Stimulated activated CD8-positive, alpha-beta memory T cell treated with anti-CD3 and anti-CD28 coated beads, Interleukin-4, amount 100 ng/mL, for 4 hours (primary cell): ENCODE data around the gene NBEA.

Experiments used
- DNase-seq, 2 donors: peaks; one replicate each; pipeline ENCODE4 v3.0.0-alpha.2; 2020; ENCODE audit warnings: low read depth in 2 of 2, low spot score in 1 of 2

The NBEA gene

DNA sequence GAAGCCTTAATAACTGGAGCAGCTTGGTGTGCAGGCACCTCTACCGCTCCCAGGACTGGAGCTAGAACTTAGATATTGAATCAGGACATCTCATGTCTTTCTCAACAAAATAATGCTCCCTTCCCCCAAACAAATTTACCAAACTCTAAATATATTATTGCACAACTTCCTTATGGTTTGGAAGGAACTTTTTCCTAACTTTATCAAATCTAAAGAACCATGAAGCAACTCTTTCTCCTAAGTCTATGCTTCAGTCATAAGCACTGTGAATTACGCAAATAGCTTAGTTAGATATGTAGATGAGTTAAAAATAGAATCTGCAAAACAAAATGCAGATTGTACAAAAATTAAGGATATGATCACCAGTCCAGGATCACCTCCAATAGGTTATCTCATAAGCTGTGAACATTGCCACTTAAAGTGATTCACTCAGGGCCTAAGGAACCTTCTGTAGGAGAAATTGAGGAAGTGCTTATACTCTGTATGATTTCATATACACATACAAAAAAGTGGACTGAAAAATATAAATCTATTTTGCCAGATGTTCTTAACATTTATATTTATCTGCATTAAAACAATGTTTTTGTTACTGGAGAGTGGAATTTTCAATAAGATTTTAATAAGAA is 554.8 kb downstream of the NBEA start:
- no peak for DNase-seq

DNA sequence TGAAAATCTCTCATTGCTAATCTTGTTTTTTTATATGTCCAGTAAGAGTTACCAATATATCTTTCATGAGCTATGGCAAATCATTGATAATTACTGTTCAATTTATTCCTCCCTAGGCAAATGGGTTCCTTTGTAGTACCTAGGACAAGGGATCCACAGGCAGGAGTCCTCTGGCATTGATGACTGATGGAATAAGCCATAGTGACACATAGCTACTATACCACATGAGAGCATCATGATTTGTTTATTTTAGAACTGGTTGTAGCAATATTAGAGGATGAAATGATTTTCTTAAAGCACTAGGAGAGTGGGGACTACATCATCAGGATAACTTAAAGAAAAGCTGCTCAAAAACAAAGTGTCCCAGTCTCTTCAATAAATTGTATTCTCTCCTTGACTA is 556.2 kb downstream of the NBEA start:
- no peak for DNase-seq

DNA sequence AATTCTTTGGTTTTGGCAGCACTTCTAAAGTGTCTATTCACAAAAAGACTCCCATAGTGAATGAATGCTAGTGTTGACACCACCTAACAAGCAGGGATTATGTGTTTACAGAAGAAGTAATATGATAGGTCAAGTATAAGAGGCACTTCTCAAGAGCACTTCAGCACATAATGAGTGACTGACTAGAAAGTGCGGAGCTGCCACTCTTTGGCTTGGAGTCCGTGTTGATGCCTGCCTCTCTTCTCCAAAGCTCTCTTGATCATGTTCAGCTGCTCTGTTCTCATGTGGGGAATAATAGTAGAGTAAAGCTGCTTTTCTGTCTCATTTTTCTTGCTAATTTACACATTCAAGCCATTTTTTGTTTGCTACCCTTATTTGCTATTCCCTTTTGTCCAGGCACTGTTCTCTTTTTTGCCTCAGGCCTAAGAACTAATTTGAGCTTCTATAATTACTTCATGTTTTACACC is 557.2 kb downstream of the NBEA start:
- no peak for DNase-seq

DNA sequence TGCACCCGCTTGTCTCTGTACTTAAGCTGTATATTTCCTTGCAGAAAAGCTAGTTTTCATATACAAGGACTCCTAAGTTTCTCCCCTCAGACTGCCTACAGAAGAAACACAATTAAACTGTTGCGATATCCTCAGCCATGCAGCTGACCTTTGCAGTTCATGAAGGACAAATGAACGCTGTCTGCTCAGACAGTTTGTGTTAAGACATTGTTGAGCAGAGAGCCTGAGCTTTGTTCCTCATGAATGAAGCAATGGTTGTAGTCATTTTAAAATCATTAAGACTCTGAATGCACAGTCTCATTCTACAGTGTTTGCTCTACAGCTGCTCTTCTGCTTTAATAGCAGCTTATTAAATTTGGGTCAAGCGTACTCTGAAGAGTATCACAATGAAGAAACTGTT is 557.6 kb downstream of the NBEA start:
- DNase-seq, result no peak

DNA sequence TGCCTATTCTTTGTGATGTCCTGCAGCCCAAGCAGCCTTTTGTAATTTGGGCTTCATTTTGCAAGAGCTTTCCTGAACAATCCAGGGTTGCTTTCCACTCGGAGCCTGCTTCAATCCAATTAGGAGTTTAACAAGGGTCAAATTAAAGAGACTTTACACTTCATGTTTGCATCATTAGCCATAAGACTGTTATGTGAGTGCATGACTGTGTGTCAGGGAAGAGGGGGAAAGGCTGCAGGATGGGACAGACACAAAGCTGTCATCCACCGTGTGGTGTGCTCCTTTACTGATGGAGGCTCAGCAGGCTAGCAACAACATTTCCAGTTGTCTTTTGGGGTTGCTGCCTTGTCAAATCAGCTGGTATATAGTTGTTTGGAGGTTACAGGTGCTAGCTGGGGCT is 558.1 kb downstream of the NBEA start:
- DNase-seq, result no peak

DNA sequence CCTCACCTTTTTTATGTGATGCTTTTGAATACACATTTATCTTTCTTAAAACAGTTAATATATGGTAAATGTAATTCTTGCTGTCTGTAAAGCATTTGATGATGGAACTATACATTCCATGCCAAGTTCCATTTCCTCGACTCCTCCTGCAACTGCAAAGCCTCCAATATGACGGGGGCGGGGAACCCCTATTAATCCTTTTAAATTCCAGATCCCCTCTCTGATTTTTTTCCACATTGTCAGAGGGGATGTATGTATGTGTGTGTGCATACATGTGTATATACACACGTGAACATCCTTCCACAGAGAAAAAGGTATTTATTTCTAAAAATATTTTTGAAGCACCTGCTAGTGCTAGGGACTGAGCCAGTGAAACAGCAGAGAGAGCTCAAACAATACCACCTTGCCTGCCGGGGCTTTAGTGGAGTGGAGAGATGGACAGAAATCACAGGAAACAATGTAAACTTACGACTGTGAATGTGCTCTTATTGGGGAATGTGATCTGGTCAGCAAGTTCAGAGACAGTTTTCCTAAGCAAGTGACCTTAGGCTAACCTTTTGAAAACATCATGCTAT is 559.7 kb downstream of the NBEA start:
- DNase-seq, result no peak

DNA sequence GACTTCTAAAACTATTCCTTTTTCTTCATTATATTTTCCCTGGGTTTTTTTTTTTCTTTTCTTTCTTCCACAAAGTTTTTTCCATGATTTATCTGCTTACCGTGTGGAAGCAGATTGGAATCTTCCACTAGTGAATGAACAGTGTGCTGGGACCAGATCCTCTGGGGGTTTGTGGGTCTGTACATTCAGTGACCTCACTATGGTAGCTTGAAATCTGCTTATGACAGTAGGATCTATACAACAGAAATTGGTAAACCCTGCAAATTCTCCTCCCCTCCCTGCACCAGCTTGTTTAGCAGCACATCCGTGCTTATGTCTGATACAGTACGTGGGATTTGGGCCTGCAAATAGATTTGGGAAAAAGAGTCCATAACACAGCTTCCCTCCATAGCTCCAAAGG is 560.4 kb downstream of the NBEA start:
- DNase-seq, result no peak

DNA sequence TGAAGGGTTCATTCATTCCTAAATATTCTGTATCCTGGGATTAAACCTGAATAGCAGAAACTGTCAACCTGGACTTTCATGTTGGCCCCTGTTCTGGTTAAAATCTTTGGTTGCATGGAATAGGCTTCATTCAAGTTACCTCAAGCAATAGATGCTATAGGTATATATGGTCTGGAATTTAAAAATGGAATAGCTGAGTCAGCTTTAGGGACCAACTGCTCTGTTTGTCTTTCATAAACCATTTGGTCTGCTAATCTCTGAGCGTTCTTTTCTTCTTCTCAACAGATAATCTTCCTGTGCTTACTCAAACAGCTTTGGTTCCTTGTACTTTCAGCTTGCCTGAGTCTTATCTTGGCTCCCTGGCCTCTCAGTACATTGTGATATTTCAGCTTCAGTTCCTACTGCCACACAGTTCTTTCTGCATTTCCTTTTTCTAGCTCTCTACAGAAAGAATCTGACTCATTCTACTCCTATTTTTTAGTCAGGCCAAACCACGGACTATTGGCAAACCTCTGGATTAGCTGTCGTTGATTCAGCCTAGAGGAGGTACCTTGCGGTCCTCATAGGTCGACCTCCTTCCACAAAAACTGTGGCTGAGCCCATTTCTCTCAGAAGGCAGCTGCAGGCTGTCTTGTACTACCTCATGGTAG is 570.3 kb downstream of the NBEA start:
- DNase-seq, result no peak

DNA sequence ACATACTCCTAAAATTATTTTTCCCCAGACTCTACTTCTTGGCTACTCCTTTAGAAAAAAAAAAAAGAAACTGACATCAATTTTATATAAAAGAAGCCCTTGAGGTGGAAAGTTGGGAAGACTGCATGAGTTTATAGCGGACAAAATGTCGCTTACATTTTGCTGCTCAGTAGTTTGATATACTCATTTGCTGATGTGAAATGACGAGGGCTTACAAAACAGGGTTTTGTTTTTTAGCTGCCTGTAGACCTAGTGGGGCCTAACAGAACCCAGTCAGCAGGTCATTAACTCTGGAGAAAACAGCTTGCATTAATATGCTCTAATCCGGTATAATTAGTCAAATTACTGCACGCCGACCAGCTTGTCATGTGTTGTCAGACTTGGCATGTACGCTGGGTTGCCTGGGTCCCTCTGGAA is 572.0 kb downstream of the NBEA start:
- DNase-seq, result no peak

DNA sequence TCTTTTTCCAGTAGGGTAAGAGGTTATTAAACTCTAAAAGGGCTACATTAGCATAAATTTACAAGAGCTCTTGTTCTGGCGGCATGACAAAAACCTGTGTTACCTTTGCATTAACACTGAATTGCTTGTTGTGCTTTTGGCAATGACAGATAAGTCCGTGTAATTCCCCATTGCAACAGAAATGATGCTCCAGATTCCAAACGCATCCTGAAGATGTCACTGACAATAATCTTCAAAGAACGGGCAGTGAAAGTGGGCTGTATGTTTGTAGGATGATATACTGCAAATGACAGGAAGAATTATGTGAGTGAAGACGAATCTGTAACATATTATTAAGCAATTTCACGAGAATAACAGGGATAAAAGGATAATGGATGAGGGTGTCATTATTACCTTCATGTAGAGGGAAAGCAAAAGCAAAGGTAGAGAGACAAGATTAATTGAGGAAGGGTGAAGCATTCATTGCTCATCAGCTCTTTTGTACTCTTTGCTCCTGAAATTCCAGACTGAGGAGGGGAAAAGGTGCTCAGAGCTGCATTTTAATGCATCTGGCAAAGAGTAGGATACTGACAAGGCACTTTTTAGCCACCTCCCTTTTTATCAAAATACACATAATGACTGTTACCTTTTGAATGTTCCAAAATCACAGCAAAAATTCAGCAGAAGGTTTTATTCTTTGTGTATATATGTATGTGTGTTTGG is 572.9 kb downstream of the NBEA start:
- DNase-seq, result no peak

DNA sequence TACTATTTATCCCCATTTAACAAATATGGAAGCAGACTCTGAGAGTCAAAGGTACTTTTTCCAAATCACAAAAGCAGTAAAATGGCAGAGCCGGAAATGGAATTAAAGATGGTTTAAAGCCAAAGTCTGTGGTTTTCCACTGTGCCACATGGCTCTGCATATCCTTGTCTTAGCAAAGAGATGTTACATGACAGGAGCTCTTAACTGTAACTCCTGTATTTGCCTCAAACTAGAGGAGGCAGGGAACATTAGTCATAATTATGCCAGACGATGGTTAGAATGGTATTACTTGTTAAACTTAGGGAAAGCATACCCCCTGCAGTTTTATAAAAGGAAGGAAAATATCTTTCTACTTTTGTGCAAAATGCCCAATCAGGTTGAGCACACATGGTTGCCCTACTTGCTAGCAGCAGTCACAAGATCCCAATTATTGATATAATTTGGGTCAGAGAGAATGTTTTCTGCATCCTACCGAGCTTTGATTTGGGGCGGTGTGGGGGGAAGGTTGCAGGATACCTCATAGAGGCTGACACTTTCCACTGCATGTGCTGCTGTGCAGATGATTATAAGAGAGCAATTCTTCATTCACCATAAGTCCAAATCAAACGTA is 576.4 kb downstream of the NBEA start:
- no peak for DNase-seq

DNA sequence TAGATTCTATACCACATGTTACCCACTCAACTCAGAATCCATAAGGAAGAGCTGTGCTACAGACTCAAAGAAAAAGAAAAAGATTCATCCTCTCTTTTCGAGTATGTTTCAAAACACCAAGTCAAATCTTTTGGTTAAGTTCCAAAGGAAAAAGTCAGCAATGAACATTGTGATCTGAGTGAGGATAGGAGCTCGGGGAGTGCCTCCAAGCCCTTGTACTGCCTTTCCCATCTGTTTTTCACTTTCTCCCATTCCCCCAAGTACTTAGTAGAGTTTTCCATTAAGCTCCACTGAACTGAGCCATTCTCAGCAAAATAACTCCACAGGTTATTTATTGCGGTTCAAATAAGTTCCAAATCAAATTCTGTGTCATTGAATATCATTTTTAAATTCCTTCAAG is 582.1 kb downstream of the NBEA start:
- DNase-seq, result no peak

DNA sequence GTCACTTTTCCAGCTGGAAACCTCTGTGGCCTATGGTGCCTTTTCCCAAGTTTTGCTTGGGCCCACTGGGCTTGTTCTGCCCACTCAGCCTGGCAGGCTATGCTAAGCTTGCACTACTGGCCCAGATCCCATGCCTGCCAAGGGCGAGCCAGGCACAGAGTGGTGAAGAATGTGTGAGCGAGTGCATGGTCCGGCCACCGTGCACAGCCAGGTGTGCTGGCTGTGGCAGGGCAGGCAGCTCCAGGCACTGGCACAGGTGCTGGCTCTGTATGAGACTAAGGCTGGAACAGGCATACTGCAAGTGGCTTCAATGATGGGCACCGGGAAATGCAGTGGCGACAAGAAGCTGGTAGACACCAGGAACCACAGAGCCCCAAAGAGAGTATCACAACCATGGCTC is 584.5 kb downstream of the NBEA start:
- DNase-seq, result no peak

DNA sequence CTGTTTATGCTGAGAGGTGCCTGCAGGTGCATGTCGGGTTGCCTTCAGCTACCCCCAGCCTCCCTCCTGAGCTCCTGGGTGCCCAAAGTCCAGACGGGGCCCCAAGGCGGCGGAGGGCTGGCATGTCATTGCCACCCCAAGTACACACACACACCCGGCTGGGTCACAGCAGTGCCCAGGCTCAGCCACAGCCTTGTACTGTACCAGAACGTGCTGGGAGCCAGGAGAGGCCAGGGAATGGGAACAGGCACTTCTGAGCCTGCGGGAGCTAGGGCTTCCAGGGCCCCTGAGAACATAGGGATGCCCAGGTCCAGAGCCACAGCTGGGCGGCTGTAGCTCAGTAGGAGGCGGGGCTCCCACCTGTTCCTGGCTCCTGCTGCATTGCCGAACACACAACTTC is 585.4 kb downstream of the NBEA start:
- no peak for DNase-seq

DNA sequence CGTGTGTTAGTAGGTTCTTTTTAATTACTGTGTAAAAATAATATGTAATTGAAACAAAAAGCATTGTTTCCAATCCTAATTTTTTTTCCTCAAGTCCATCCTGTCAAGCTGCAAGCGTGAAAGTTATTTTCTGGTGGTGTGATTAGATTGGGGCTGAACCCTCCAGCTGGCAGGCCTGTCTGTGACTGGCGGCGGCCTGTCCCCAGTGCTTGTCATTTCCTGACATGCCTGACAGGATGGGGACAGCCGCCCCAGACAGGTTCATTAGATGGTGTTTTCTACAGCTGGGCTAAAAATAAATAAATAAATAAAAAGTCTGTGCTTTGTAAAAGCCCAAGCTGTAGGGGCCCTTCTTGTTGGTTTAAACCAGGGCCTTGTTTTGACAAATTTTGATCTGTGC is 588.1 kb downstream of the NBEA start:
- DNase-seq, result no peak

DNA sequence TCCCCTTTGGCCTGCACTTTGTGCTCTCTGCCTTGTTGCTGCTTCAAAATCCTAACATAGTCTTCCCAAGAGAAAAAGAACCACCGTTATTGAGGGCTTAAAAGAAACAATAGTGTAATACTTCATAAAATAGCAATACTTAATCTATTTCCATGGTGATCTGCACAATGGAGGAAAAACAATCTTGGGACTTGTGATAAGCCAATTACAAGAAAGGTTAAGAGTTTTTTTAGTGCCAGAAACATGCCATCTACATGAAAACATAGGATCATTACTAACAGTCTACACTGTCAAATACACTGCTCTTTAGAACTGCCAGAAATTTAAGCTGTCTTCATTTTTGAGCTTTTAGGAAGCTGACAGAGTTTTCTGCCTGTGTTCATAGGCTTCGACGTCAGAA is 588.5 kb downstream of the NBEA start:
- no peak for DNase-seq

DNA sequence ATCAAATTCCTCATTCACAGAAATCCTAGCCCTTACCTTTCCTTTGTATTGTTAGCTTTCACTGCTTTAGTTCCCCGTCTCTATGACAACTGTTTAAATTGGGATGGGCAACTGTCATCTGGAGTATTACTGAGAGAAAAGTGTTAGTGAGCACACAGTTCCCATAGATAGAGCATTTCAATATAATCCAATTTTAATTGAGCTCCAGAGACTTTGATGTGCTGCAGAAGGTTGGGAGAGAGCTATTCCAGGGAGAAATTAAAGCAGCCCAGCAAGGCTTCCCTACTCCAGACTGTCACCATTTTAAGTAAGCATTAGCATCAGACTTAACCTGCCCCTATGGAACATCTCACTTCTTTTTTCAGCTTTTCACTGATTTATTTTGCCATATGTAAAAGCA is 589.5 kb downstream of the NBEA start:
- no peak for DNase-seq

DNA sequence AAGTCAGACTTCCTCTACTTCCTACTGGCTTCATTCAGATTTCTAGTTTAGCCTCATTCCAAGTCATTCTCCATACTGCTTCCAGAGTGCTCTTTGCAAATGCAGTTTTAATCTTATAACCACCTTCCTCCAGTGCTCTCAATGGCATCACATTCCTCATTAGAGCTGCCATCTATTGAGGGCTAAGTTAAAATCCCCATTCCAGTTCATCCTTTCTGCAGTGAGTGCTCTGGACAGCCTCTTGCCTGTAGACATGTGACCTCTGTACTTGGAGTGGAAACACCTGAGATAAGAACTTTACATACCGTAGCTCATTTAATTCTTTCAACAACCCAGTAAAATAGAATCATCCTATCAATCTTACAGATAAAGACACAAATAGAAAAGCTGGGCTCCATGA is 592.3 kb downstream of the NBEA start:
- no peak for DNase-seq

DNA sequence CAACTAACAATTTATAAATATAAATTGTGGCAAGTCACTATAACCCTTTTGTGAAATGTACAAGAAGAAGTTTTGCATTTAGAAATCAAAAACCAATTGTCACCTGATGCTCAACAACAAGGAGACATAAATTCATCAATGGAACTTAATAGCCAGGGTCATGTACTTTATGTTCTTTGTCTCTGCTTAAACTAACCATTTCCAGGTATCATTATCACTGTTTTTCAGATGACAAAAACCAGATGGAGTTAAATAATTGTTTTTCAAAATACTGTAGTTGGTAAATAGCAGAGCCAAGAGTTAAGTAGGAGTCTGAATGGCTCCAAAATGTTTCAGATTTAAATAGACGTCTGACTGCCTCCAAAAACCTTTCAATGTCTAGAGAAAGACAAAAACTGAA is 606.7 kb downstream of the NBEA start:
- DNase-seq, result no peak

DNA sequence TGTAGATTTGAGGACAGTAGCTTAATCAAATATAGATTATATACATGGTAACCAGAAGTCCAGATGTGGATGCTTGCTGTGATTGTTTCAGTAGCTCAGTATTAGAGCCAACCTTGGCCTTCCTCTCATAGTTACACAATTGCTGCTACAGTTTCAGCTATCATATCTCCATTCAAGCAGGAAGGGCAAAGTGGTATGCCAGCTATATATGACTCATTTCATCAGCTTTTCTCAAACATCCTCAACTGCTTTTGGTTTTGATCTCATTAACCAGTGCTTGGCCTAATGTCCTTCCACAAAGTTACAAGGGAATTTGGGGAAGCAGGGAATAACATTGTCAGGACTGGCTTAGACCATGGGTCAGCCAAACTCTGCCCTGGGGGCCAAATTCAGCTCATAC is 607.4 kb downstream of the NBEA start:
- DNase-seq, result no peak

DNA sequence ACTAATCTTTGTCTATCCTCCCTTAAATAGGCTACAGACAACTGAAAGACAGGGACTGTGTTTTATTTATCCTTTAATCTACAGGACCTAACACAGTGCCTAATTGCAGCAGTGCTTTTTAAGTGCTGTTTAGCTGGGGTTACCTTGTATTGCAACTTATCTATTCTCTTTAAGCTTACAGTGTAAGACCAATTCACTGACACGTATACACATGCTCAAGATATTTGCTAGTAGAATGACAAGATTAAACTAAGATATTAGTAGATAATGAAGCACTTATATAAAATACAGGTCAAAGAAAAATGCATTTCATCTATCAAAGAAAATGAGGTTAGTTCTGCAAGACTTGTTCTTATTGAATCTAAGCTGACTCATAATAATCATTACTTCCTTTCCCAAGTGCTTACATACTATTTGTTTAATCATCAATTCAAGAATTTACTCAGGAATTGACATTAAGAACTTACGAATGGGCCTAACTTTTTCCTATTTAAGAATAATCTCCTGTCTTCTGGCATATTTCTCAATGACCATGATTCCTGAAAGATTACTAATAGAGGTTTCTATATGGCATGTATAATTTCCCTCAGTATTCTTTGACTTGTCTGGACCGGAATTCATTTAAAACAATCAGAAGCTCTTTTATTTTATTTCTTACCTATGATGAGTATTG is 610.2 kb downstream of the NBEA start:
- no peak for DNase-seq
